ENCODE measurements around the gene MCCC1.

The MCCC1 gene

DNA sequence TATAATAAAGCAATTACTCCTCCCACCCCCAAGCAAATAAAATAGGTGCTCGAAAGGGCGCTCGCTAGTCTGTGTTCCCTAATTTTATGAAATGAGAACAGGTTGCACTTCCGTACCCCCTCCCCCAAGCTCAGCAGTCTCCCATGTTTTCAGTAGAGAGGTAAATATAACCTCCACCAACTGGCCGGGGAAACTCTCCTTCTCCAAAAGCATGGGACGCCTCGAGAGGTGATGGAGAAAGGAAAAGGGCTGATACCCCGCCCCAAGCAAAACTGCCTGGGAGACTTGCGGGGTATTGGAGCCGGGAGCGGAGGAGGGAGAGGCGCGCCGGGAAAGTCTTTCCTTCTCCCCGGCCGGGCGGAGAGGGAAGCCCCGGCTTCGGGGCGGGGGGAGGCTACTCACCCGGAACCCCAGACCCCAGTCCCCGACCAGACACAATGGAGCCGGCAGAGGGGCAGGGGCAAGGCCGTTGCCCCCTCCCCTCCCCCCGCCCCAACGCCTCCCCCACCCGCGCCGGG, 119.6 kb downstream of the MCCC1 start:
- DNase-seq, result no peak

DNA sequence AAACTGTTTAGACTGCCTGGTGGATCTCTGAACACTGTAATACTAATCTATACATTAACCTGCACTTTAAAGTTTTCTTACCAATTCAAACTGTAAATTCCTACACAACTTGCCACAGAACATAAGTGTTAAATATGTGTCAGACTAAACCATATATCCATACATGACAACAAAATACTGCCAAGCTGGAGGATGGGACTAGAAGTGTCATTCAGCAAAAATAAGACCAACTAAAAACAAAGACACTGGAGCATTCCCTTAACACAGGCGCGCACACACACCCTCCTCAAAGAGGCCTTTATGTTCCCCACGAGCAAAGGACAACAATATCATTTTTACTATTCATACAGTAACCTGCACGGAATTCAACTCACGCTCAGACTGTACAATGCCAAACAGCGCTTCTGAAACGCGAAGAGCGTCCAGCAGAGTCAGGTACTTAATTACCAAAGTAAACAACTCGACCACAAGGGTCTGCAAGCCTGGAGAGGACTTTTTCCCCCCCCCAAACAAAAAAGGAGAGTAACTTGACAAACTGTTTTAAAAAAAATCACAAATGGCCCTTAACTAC, 120.1 kb downstream of the MCCC1 start:
- DNase-seq, result no peak

DNA sequence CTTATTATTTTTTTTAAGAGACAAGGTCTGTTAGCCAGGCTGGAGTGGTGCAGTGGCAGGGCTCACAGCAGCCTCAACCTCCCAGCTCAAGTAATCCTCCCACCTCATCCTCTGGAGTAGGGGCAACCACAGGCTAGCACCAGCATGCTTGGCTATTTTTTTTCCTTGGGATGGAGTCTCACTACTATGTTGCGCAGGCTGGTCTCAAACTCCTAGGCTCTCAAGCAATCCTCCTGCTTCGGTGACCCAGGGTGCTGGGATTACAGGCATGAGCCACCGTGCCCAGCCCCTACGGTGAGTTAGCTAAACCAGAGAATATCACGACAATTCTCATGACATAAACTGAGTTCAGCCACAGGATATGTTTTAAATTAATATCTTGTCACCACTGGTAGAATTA, 120.9 kb downstream of the MCCC1 start:
- DNase-seq, result no peak

DNA sequence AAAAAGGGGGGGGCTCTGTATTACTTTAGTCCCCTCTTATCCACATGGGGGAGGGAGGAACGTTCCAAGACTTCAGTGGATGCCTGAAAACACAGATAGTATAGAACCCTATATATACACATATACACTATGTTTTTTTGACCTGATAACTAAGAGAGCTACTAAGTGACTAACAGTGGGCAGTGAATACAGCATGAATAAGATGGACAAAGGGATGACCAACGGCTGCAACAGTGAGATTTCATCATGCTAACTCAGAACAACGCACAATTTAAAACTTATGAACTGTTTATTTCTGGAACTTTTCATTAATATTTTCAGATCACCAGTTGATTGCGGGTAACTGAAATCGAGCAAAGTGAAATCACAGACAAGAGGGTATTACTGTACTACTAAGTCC, 126.2 kb downstream of the MCCC1 start:
- DNase-seq, result no peak

DNA sequence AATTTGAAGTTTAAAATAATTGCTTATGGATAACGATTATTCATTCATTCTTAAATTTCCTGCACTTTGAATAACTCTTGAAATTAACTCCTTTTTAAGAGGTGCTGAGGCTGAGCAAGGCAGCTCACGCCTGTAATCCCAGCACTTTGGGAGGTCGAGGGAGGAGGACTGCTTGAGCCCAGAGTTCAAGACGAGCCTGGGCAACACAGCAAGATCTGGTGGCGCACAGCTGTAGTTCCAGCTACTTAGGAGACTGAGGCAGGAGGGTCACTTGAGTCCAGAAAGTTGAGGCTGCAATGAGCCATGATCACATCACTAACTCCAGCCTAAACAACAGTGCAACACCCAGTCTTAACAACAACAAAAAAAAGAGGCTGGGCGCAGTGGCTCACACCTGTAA, 126.9 kb downstream of the MCCC1 start:
- no peak for DNase-seq

DNA sequence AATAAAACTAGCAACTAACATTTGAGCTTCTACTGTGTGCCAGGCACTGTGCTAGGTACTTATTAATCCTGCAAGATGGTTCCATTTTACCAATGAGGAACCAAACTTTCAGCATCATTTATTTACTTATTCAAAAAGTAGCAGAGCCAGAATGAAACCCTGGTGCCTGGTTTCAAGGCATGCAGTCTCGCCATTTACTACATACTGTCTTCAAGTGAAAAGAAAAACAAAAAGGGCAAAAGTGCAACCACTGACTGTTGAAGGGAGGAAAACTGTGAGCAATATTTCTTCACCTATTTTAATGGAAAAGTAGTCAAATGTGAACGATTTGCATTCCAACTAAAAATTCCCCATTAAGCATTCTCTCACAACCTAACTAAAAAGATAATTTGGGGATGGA, 127.7 kb downstream of the MCCC1 start:
- no peak for DNase-seq

DNA sequence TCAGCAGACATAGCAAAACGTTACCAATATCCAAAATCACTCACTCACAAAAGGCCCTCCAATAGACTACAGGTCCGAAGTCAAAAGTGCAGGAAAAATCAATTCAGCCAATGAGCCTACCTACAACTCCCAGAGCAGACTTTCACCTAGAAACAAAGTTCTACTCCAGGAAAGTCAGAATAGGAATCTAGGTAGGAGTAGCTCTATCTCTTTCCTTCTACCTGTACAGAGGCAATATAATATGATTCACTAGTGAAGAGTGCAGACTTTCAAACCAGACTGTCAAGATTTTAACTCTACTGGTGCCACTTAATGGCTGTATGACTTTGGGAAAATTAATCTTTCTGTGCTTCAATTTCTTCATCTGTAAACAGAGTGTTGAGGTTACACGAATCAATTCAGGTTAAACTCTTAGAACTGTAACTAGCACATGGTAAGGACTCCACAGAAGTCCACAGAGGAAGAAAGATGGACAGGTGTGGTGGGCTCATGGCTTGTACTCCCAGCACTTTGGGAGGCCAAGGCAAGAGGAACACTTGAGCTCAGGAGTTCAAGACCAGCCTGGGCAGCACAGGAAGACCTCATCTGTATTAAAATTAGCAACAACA, 128.4 kb downstream of the MCCC1 start:
- DNase-seq, result no peak

DNA sequence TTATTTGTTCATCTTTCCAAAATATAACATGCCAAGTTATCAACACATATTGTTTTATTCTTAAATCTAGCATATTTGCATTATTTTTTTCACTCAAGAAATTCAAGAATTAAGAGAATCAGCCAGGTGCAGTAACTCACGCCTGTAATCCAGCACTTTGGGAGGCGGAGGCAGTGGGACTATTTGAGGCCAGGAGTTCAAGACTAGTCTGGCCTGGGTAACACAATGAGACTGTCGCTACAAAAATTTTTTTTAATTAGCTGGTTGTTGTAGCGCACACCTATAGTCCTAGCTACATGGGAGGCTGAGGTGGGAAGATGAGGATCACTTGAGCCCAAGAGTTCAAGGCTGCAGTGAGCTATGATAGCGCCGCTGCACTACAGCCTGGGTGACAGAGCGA, 129.4 kb downstream of the MCCC1 start:
- DNase-seq, result no peak

DNA sequence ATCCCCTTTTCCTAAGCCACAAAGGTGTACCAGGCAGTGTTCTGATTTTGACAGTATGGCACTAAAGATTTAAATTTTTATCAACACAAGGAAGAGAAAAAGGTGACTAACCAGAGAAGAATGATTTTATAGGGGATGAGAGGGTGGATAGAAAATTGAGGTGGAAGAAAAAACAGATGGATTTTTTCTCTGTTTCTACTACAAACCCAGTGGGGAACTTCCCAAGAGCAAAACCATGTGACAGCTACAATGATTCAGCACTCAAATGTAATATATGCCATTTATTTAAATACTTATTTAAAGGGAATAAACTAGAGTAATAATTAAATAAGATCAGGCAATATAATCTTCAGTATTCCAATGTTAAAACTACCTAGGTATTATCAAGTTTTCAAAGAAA, 130.0 kb downstream of the MCCC1 start:
- no peak for DNase-seq

DNA sequence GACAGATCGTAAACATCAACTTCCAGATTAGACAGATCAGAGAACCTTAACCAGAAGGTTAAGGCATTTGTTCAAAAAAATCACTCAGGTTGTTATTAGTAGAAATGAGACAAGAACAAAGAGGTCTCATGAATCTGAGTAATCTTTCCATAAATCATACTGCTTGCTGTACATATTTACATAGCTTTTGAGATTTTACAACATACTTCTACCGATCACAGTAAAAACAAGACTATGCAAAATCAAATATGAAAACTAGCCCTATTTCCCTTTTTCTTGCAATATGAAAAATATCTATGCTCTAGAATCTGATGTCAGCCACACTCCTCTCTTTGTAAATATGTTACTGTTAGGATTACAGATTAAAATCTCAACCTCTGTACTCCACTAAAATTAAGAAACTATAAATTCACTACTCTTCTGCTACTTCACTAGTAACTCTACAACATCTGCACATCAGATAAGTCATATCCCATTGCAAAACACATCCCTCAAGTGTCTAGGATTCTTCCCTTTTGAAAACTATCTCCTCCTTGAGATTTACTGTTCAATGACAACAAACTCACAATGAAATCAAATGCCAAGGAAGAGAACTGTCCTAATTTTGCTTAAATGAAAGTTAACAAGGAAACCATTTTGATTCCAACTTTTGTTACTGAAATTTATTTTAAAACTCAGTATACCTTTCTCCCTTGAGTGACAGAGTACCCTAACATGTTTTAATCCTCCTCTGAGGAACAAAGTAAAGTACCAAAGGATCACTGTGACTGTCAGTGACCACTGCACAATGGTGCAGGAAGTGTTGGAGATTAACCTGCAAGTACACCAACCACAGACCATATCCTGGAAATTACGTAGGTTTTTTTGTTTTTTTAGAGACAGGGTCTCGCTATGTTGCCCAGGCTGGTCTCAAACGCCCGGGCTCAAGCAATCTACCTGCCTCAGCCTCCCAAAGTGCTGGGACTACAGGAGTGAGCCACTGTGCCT, 131.8 kb downstream of the MCCC1 start:
- no peak for DNase-seq

DNA sequence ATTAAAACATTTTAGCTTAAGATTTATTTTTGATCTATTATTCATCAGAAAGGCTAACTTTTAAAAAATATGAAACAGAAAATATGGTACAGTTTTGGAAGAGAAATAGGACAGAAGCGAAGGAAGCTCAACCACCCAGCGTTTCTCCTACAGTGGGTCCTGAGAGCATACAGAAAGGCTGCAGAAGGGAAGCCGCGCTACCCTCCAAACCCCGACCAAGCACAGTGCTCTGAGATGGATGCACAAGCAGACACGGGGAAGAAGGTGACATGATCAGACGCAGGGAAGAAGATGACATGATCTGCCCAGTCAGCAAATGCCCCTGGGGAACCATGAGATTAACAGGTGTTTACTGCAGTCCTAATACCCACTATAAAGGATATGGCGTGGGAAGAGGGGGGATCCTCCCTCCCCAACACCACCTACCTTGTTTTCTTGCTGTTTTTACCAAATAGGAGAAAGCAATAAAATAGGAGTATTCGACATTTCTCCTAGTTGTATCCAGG, 133.4 kb downstream of the MCCC1 start:
- no peak for DNase-seq
